MM.1S (cell line): ENCODE measurements around the gene TECPR2.

Experiments
- DNase-seq: peaks from one replicate; pipeline ENCODE4 v3.0.0-alpha.2; 2015
- H2AFZ ChIP-seq: fragments of 300-600 bp; sonication (generic); 2 replicates; pipeline ENCODE4 v1.6.0; 2016; ENCODE audit warnings: antibody characterized with exemption, low read length
- H3F3A ChIP-seq: fragments of 300-600 bp; sonication (generic); 2 replicates; pipeline ENCODE4 v1.6.1; 2016; ENCODE audit warnings: mild to moderate bottlenecking, antibody characterized with exemption, low read length, moderate library complexity, mixed read lengths; ENCODE audit not compliant: insufficient read depth
- H3K27ac ChIP-seq: fragments of 300-600 bp; sonication (generic); 2 replicates; pipeline ENCODE4 v1.5.1; 2016; ENCODE audit warnings: mild to moderate bottlenecking, low read length
- H3K27me3 ChIP-seq: fragments of 300-600 bp; sonication (generic); replicated peaks from 2 replicates; pipeline ENCODE4 v1.6.0; 2016; ENCODE audit warnings: low read length; ENCODE audit not compliant: insufficient read depth
- H3K36me3 ChIP-seq: fragments of 300-600 bp; sonication (generic); replicated peaks from 2 replicates; pipeline ENCODE4 v1.6.1; 2016; ENCODE audit warnings: mild to moderate bottlenecking, low read length, mixed read lengths; ENCODE audit not compliant: insufficient read depth
- H3K4me1 ChIP-seq: fragments of 300-600 bp; sonication (generic); 2 replicates; pipeline ENCODE4 v1.6.1; 2016; ENCODE audit warnings: low read length, mixed read lengths
- H3K4me2 ChIP-seq: fragments of 300-600 bp; sonication (generic); 2 replicates; pipeline ENCODE4 v1.6.0; 2016; ENCODE audit warnings: low read depth, low read length
- H3K4me3 ChIP-seq: fragments of 300-600 bp; sonication (generic); 2 replicates; pipeline ENCODE4 v1.5.1; 2016; ENCODE audit warnings: low read length, mixed read lengths
- H3K79me2 ChIP-seq: fragments of 300-600 bp; sonication (generic); 2 replicates; pipeline ENCODE4 v1.6.1; 2016; ENCODE audit warnings: mixed run types, low read length, mixed read lengths
- H3K9ac ChIP-seq: fragments of 300-600 bp; sonication (generic); 2 replicates; pipeline ENCODE4 v1.6.1; 2016; ENCODE audit warnings: low read length, mixed read lengths
- H3K9me2 ChIP-seq: fragments of 300-600 bp; sonication (generic); replicated peaks from 2 replicates; pipeline ENCODE4 v1.6.1; 2016; ENCODE audit warnings: mild to moderate bottlenecking, low read length, mixed read lengths; ENCODE audit not compliant: insufficient read depth
- H3K9me3 ChIP-seq: fragments of 300-600 bp; sonication (generic); replicated peaks from 2 replicates; pipeline ENCODE4 v1.6.1; 2016; ENCODE audit warnings: mild to moderate bottlenecking, low read length, mixed read lengths; ENCODE audit not compliant: insufficient read depth
- H4K20me1 ChIP-seq: fragments of 300-600 bp; sonication (generic); 2 replicates; pipeline ENCODE4 v1.6.1; 2016; ENCODE audit warnings: mild to moderate bottlenecking, low read length, moderate library complexity, mixed read lengths; ENCODE audit not compliant: insufficient read depth
- EZH2 ChIP-seq: fragments of 300-600 bp; sonication (generic); optimal IDR thresholded peaks from 2 replicates; pipeline ENCODE3; 2017; ENCODE audit warnings: low read depth, mild to moderate bottlenecking, antibody characterized with exemption, low read length, mixed read lengths
- EZH2phosphoT487 ChIP-seq: fragments of 300-600 bp; sonication (generic); IDR thresholded peaks from 2 replicates; pipeline ENCODE4 v1.6.1; 2018; ENCODE audit warnings: antibody characterized with exemption, low read length
- TF ChIP-seq, protein P1 (sequence below): fragments of 300-600 bp; sonication (generic); IDR thresholded peaks from 2 replicates; pipeline ENCODE4 v1.5.1; 2016; ENCODE audit warnings: antibody characterized with exemption, low read length, mixed read lengths

TECPR2 gene

DNA sequence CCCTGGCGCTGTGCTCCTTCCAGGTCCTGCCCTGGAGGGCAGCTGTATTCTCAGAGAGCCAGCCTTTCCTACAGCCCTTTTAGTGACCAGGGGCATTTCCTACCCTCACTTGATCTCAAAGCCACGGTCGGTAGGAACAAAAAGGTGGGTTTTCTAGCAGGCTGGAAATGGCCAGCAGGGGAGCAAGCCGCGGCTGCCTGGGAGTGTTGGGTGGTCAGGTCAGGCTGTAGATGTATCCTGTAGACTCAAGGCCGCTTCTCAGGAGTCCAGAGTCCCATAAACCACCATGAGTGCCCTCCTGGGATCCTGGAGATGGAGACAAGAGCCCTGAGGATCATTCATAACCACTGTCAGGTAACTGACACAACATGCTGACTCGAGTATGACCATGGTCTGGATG is 18.7 kb upstream of the TECPR2 start:
- Histone ChIP-seq H3K36me3 (no peaks in the 10 kb centered on the region), H2AFZ (no peak overlapping the region)

GRCh38 chr14:102344485-102344884 is 18.3 kb upstream of the TECPR2 start:
- Histone ChIP-seq H4K20me1 (no peaks in the 10 kb centered on the region), H3K4me1 (no peaks in the 10 kb centered on the region), H3K4me2 (no peak overlapping the region), H3K9me3 (no peaks in the 10 kb centered on the region), H3K4me3 (no peak overlapping the region), H3K9ac (no peak overlapping the region), H3K9me2 (no peaks in the 10 kb centered on the region), H3K36me3 (no peaks in the 10 kb centered on the region), H3K27ac (no peak overlapping the region), H2AFZ (no peak overlapping the region), H3K27me3 (no peaks in the 10 kb centered on the region), H3F3A (no peaks in the 10 kb centered on the region), H3K79me2 (no peaks in the 10 kb centered on the region)
- TF ChIP-seq, protein P1, sequence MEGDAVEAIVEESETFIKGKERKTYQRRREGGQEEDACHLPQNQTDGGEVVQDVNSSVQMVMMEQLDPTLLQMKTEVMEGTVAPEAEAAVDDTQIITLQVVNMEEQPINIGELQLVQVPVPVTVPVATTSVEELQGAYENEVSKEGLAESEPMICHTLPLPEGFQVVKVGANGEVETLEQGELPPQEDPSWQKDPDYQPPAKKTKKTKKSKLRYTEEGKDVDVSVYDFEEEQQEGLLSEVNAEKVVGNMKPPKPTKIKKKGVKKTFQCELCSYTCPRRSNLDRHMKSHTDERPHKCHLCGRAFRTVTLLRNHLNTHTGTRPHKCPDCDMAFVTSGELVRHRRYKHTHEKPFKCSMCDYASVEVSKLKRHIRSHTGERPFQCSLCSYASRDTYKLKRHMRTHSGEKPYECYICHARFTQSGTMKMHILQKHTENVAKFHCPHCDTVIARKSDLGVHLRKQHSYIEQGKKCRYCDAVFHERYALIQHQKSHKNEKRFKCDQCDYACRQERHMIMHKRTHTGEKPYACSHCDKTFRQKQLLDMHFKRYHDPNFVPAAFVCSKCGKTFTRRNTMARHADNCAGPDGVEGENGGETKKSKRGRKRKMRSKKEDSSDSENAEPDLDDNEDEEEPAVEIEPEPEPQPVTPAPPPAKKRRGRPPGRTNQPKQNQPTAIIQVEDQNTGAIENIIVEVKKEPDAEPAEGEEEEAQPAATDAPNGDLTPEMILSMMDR = no peak
- TF ChIP-seq EZH2 (no peak), EZH2phosphoT487 (no peak)
- no peak for DNase-seq

More for the DNA sequence above, 18.7 kb upstream of the TECPR2 start:
- Histone ChIP-seq H4K20me1 (no peaks in the 10 kb centered on the region), H3K4me1 (no peaks in the 10 kb centered on the region), H3K4me3 (no peak overlapping the region), H3K4me2 (no peak overlapping the region), H3K27me3 (no peaks in the 10 kb centered on the region), H3K27ac (no peak overlapping the region), H3K79me2 (no peaks in the 10 kb centered on the region), H3K9me2 (no peaks in the 10 kb centered on the region), H3K9ac (no peak overlapping the region), H3F3A (no peaks in the 10 kb centered on the region), H3K9me3 (no peaks in the 10 kb centered on the region)
- DNase-seq = no peak
- TF ChIP-seq EZH2phosphoT487 = no peak
- TF ChIP-seq EZH2 = no peak
- TF ChIP-seq, protein P1 = no peak

GRCh38 chr14:102345232-102345631 is 17.5 kb upstream of the TECPR2 start:
- Histone ChIP-seq H3K4me3 (no peak overlapping the region), H3F3A (no peaks in the 10 kb centered on the region), H2AFZ (no peak overlapping the region), H3K9me3 (no peaks in the 10 kb centered on the region), H3K36me3 (no peaks in the 10 kb centered on the region), H3K4me1 (no peaks in the 10 kb centered on the region), H3K27me3 (no peaks in the 10 kb centered on the region), H3K27ac (no peak overlapping the region), H3K9me2 (no peaks in the 10 kb centered on the region), H4K20me1 (no peaks in the 10 kb centered on the region), H3K79me2 (no peaks in the 10 kb centered on the region), H3K9ac (no peak overlapping the region), H3K4me2 (no peak overlapping the region)
- no peak for DNase-seq
- TF ChIP-seq EZH2 (no peak), EZH2phosphoT487 (no peak)
- TF ChIP-seq, protein P1 = no peak
